Measurements from ENCODE around the gene DOK6.

GRCh38 chr18:69651243-69651642 lies 250.6 kb downstream of the DOK6 start:
- TF ChIP-seq, protein P1, sequence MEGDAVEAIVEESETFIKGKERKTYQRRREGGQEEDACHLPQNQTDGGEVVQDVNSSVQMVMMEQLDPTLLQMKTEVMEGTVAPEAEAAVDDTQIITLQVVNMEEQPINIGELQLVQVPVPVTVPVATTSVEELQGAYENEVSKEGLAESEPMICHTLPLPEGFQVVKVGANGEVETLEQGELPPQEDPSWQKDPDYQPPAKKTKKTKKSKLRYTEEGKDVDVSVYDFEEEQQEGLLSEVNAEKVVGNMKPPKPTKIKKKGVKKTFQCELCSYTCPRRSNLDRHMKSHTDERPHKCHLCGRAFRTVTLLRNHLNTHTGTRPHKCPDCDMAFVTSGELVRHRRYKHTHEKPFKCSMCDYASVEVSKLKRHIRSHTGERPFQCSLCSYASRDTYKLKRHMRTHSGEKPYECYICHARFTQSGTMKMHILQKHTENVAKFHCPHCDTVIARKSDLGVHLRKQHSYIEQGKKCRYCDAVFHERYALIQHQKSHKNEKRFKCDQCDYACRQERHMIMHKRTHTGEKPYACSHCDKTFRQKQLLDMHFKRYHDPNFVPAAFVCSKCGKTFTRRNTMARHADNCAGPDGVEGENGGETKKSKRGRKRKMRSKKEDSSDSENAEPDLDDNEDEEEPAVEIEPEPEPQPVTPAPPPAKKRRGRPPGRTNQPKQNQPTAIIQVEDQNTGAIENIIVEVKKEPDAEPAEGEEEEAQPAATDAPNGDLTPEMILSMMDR (conservative IDR thresholded peaks at IDR 0.05) = no peak
- TF ChIP-seq EZH2 (IDR thresholded peaks at IDR 0.05; ENCODE audit: low read depth) = no peak

Data from PC-9 (cell line).